ENCODE data around the gene CFAP61. TPM values are rescaled to one million over a fixed set of nuclear protein-coding genes. Genes with fewer than 3 reads are reported as not detected.

The CFAP61 gene
- total and polyA plus RNA-seq, 2 experiments from 2014 or later = 0.21 TPM; not detected in 1

DNA sequence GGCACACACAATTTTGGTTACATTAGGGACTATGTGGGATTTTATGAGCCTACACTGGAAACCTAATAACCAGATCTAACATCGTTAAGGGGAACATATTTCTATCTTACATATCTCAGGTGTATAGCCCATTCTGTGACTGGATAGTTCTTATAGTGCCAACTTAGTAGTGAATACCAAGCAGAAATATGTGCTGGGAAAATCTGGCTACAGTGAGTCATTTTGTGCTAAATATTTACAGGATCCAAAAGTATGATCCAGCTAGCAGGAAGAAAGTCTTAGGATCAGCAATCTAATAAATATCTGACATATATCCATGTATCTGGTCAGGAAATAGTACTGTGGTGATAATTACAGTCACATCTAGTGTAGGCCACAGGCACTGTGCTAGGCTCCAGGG is 221.0 kb downstream of the CFAP61 start:
- Histone ChIP-seq H3K4me1 (ENCODE audit: insufficient read depth) (no peaks in the 10 kb centered on the region), H3K79me2 (replicated peaks; ENCODE audit: insufficient read depth) (no peaks in the 10 kb centered on the region), H2AFZ (no peak overlapping the region), H3K36me3 (ENCODE audit: insufficient read depth) (no peaks in the 10 kb centered on the region), H3K27ac (ENCODE audit: low read depth) (no peak overlapping the region), H3K4me3 (no peak overlapping the region), H3K4me2 (no peak overlapping the region), H3K27me3 (ENCODE audit: insufficient read depth) (no peaks in the 10 kb centered on the region), H3K9me2 (ENCODE audit: insufficient read depth) (0 out of 2 replicates have a peak, but pooled peaks cover under 1% of the 10 kb centered on the region), H3F3A (replicated peaks; ENCODE audit: low read depth) (no peaks in the 10 kb centered on the region), H4K20me1 (replicated peaks; ENCODE audit: insufficient read depth) (no peaks in the 10 kb centered on the region)
- no peak for ATAC-seq
- no peak for DNase-seq (ENCODE audit: low spot score)
- no peaks in the 10 kb centered on the region for H3K9me3 Mint-ChIP-seq
- no peak overlapping the region for H3K27ac Mint-ChIP-seq
- H3K27me3 Mint-ChIP-seq (ENCODE audit: insufficient read depth, low read depth, poor library complexity) = no peaks in the 10 kb centered on the region
- peaks cover 2% of the 10 kb centered on the region; the same call in 1 of the 3 replicates for H3K4me1 Mint-ChIP-seq
- TF ChIP-seq, protein P1, sequence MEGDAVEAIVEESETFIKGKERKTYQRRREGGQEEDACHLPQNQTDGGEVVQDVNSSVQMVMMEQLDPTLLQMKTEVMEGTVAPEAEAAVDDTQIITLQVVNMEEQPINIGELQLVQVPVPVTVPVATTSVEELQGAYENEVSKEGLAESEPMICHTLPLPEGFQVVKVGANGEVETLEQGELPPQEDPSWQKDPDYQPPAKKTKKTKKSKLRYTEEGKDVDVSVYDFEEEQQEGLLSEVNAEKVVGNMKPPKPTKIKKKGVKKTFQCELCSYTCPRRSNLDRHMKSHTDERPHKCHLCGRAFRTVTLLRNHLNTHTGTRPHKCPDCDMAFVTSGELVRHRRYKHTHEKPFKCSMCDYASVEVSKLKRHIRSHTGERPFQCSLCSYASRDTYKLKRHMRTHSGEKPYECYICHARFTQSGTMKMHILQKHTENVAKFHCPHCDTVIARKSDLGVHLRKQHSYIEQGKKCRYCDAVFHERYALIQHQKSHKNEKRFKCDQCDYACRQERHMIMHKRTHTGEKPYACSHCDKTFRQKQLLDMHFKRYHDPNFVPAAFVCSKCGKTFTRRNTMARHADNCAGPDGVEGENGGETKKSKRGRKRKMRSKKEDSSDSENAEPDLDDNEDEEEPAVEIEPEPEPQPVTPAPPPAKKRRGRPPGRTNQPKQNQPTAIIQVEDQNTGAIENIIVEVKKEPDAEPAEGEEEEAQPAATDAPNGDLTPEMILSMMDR (conservative IDR thresholded peaks at IDR 0.05; ENCODE audit: low read depth in 2 of 2) = no peak
- no peak for TF ChIP-seq JUNB (IDR thresholded peaks at IDR 0.05; ENCODE audit: unreplicated experiment)
- no peaks in the 10 kb centered on the region for H3K36me3 Mint-ChIP-seq (ENCODE audit: low read depth)
- H3K4me3 Mint-ChIP-seq = no peak overlapping the region

DNA sequence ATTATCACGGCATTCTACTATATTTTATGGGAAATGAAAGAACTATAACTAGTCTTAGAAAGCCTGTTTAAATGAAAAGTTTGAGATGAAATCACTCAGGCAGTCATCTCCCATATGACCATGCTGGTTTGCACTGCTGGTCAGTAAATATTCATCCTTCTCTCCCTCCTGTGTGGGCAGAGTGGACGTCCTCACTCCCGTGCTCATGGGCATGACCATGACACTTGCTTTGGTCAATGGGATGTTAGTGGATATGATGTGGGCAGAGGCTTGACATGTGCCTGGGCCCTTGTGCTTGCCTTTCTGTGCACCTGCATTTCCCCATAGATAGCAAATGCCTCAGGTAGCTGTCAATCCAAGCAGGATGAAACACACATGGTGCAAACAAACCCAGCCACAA is 222.5 kb downstream of the CFAP61 start:
- DNase-seq (ENCODE audit: low spot score) (no peak), ATAC-seq (no peak)
- no peak overlapping the region for H3K27ac ChIP-seq (ENCODE audit: low read depth)
- no peaks in the 10 kb centered on the region for H3K4me1 ChIP-seq (ENCODE audit: insufficient read depth)
- Mint-ChIP-seq H3K9me3 (no peaks in the 10 kb centered on the region), H3K36me3 (ENCODE audit: low read depth) (no peaks in the 10 kb centered on the region), H3K27ac (no peak overlapping the region), H3K4me3 (no peak overlapping the region), H3K4me1 (peaks cover 2% of the 10 kb centered on the region; the same call in 1 of the 3 replicates), H3K27me3 (ENCODE audit: insufficient read depth, low read depth, poor library complexity) (no peaks in the 10 kb centered on the region)
- no peak overlapping the region for H3K4me3 ChIP-seq
- H3K4me2 ChIP-seq = no peak overlapping the region
- H3K36me3 ChIP-seq (ENCODE audit: insufficient read depth) = no peaks in the 10 kb centered on the region
- H4K20me1 ChIP-seq (replicated peaks; ENCODE audit: insufficient read depth) = no peaks in the 10 kb centered on the region
- H3K27me3 ChIP-seq (ENCODE audit: insufficient read depth) = no peaks in the 10 kb centered on the region
- no peaks in the 10 kb centered on the region for H3K79me2 ChIP-seq (replicated peaks; ENCODE audit: insufficient read depth)
- no peaks in the 10 kb centered on the region; the same call in 1 of the 2 replicates for H3K9me2 ChIP-seq (ENCODE audit: insufficient read depth)
- H3F3A ChIP-seq (replicated peaks; ENCODE audit: low read depth) = no peaks in the 10 kb centered on the region
- H2AFZ ChIP-seq = no peak overlapping the region
- TF ChIP-seq, protein P2, sequence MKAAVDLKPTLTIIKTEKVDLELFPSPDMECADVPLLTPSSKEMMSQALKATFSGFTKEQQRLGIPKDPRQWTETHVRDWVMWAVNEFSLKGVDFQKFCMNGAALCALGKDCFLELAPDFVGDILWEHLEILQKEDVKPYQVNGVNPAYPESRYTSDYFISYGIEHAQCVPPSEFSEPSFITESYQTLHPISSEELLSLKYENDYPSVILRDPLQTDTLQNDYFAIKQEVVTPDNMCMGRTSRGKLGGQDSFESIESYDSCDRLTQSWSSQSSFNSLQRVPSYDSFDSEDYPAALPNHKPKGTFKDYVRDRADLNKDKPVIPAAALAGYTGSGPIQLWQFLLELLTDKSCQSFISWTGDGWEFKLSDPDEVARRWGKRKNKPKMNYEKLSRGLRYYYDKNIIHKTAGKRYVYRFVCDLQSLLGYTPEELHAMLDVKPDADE (IDR thresholded peaks at IDR 0.05) = no peak
- TF ChIP-seq NANOG (IDR thresholded peaks at IDR 0.05; ENCODE audit: borderline replicate concordance) = no peak
- TF ChIP-seq, protein P1 (conservative IDR thresholded peaks at IDR 0.05; ENCODE audit: low read depth in 2 of 2) = no peak
- no peak for TF ChIP-seq ZNF331 (CRISPR knock-in tag; IDR thresholded peaks at IDR 0.05; ENCODE audit: low read depth)
- TF ChIP-seq EZH2phosphoT487 (IDR thresholded peaks at IDR 0.05; ENCODE audit: unreplicated experiment) = no peak
- no peak for TF ChIP-seq CREB1 (CRISPR knock-in tag; IDR thresholded peaks at IDR 0.05; ENCODE audit: low read depth)
- TF ChIP-seq, protein P3, sequence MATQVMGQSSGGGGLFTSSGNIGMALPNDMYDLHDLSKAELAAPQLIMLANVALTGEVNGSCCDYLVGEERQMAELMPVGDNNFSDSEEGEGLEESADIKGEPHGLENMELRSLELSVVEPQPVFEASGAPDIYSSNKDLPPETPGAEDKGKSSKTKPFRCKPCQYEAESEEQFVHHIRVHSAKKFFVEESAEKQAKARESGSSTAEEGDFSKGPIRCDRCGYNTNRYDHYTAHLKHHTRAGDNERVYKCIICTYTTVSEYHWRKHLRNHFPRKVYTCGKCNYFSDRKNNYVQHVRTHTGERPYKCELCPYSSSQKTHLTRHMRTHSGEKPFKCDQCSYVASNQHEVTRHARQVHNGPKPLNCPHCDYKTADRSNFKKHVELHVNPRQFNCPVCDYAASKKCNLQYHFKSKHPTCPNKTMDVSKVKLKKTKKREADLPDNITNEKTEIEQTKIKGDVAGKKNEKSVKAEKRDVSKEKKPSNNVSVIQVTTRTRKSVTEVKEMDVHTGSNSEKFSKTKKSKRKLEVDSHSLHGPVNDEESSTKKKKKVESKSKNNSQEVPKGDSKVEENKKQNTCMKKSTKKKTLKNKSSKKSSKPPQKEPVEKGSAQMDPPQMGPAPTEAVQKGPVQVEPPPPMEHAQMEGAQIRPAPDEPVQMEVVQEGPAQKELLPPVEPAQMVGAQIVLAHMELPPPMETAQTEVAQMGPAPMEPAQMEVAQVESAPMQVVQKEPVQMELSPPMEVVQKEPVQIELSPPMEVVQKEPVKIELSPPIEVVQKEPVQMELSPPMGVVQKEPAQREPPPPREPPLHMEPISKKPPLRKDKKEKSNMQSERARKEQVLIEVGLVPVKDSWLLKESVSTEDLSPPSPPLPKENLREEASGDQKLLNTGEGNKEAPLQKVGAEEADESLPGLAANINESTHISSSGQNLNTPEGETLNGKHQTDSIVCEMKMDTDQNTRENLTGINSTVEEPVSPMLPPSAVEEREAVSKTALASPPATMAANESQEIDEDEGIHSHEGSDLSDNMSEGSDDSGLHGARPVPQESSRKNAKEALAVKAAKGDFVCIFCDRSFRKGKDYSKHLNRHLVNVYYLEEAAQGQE (IDR thresholded peaks at IDR 0.05; ENCODE audit: unreplicated experiment) = no peak

Measured in GM23338 (cell line).